Hepatocyte (in vitro differentiated cells): ENCODE data around the gene ABCC11. TPM values are rescaled to one million over a fixed set of nuclear protein-coding genes. Genes with fewer than 3 reads are reported as not detected.
"Not testable (repeated sequence)": the region's sequence is repeated elsewhere in the genome, so short reads cannot be mapped to it uniquely, and the experiment has no call there.

Source experiments
- DNase-seq: peaks from one replicate; pipeline ENCODE4 v3.0.0-alpha.2; 2016; ENCODE audit warnings: low spot score
- H2AFZ ChIP-seq: fragments of 200-600 bp; sonication (generic); 2 replicates; pipeline ENCODE4 v1.6.0; 2016; ENCODE audit warnings: antibody characterized with exemption, mild to moderate bottlenecking
- H3K27ac ChIP-seq: fragments of 200-600 bp; sonication (generic); 2 replicates; pipeline ENCODE4 v1.5.1; 2016; ENCODE audit warnings: mild to moderate bottlenecking
- H3K27me3 ChIP-seq: fragments of 200-600 bp; sonication (generic); 2 replicates; pipeline ENCODE4 v1.6.1; 2016
- H3K36me3 ChIP-seq: fragments of 200-600 bp; sonication (generic); replicated peaks from 2 replicates; pipeline ENCODE4 v1.5.1; 2016; ENCODE audit warnings: low read depth; ENCODE audit not compliant: insufficient read depth
- H3K4me1 ChIP-seq: fragments of 200-600 bp; sonication (generic); 2 replicates; pipeline ENCODE4 v1.5.1; 2016; ENCODE audit warnings: mild to moderate bottlenecking, moderate library complexity; ENCODE audit not compliant: insufficient read depth
- H3K4me2 ChIP-seq: fragments of 200-600 bp; sonication (generic); 2 replicates; pipeline ENCODE4 v1.6.0; 2016
- H3K4me3 ChIP-seq: fragments of 200-600 bp; sonication (generic); 2 replicates; pipeline ENCODE4 v1.5.1; 2016; ENCODE audit warnings: mild to moderate bottlenecking
- H3K79me2 ChIP-seq: fragments of 200-600 bp; sonication (generic); 2 replicates; pipeline ENCODE4 v1.6.0; 2017; ENCODE audit warnings: mild to moderate bottlenecking
- H3K9me2 ChIP-seq: fragments of 200-600 bp; sonication (generic); replicated peaks from 2 replicates; pipeline ENCODE4 v1.6.0; 2017; ENCODE audit warnings: mild to moderate bottlenecking; ENCODE audit not compliant: insufficient read depth
- H3K9me3 ChIP-seq: fragments of 200-600 bp; sonication (generic); 2 replicates; pipeline ENCODE4 v1.5.1; 2016; ENCODE audit warnings: low read depth, mild to moderate bottlenecking
- H4K20me1 ChIP-seq: fragments of 200-600 bp; sonication (generic); 2 replicates; pipeline ENCODE4 v1.6.0; 2016; ENCODE audit warnings: mild to moderate bottlenecking; ENCODE audit not compliant: insufficient read depth, poor library complexity, severe bottlenecking
- CTCF ChIP-seq: fragments of 200-600 bp; sonication (generic); IDR thresholded peaks from 2 replicates; pipeline ENCODE4 v1.5.1; 2016; ENCODE audit warnings: antibody characterized with exemption, mild to moderate bottlenecking; ENCODE audit not compliant: poor library complexity
- EZH2 ChIP-seq: fragments of 200-600 bp; sonication (generic); IDR thresholded peaks from 2 replicates; pipeline ENCODE4 v1.6.1; 2016; ENCODE audit warnings: antibody characterized with exemption, mild to moderate bottlenecking, borderline replicate concordance
- EZH2phosphoT487 ChIP-seq: fragments of 200-600 bp; sonication (generic); IDR thresholded peaks from one replicate; pipeline ENCODE4 v1.6.1; 2018; ENCODE audit warnings: antibody characterized with exemption, mild to moderate bottlenecking, low read depth, moderate library complexity; ENCODE audit not compliant: unreplicated experiment, severe bottlenecking
- WGBS: methylation state at CpG from one replicate; pipeline ENCODE4 v1.1.6; 2016; ENCODE audit warnings: low lambda C conversion rate; ENCODE audit errors: missing lambda C conversion rate; 5-methylcytosine and 5-hydroxymethylcytosine counted together
- polyA plus RNA-seq: library from polyadenylated mRNA; unstranded; fragments of >200 nt; fragmentation: Nextera tagmentation; extraction: Ambion mirVana; gene quantifications from 2 replicates; pipeline ENCODE4 v1.2.1, GENCODE V29; 2016
- total RNA-seq: library from RNA; depleted of rRNA; stranded (reverse); fragments of >200 nt; gene quantifications from 2 replicates; pipeline ENCODE4 v1.2.3, GENCODE V29; 2014

ABCC11 gene
- total and polyA plus RNA-seq, 2 experiments from 2014 or later: 0.50 to 2.0 TPM

GRCh38 chr16:48182979-48183537 is 64.3 kb downstream of the ABCC11 start:
- Histone ChIP-seq H3K4me1 (no peaks in the 10 kb centered on the region), H2AFZ (no peak overlapping the region), H3K27me3 (no peaks in the 10 kb centered on the region), H3K27ac (no peak overlapping the region), H3K79me2 (no peaks in the 10 kb centered on the region), H4K20me1 (no peaks in the 10 kb centered on the region), H3K36me3 (no peaks in the 10 kb centered on the region), H3K4me2 (no peak overlapping the region), H3K9me2 (no peaks in the 10 kb centered on the region), H3K9me3 (no peaks in the 10 kb centered on the region), H3K4me3 (no peak overlapping the region)
- whole genome bisulfite sequencing: 92% methylated on average over 8 of the region's 8 CpGs
- no peak for DNase-seq
- TF ChIP-seq EZH2: no peak
- TF ChIP-seq EZH2phosphoT487: no peak
- no peak for TF ChIP-seq CTCF

GRCh38 chr16:48181746-48182520 is 65.4 kb downstream of the ABCC11 start:
- not testable (repeated sequence) for H3K27me3 ChIP-seq, H2AFZ ChIP-seq, H3K9me2 ChIP-seq, H3K4me1 ChIP-seq, H3K4me2 ChIP-seq, H3K79me2 ChIP-seq, H3K9me3 ChIP-seq, H3K36me3 ChIP-seq, H3K27ac ChIP-seq, H4K20me1 ChIP-seq, H3K4me3 ChIP-seq, DNase-seq
- 85% methylated on average over 14 of the region's 14 CpGs for WGBS

GRCh38 chr16:48180868-48181480 is 66.4 kb downstream of the ABCC11 start:
- no peaks in the 10 kb centered on the region for H4K20me1 ChIP-seq
- H3K79me2 ChIP-seq: no peaks in the 10 kb centered on the region
- H3K9me3 ChIP-seq: no peaks in the 10 kb centered on the region
- H2AFZ ChIP-seq: no peak overlapping the region
- no peaks in the 10 kb centered on the region for H3K36me3 ChIP-seq
- 93% methylated on average over 9 of the region's 9 CpGs for WGBS
- no peak overlapping the region for H3K27ac ChIP-seq
- H3K9me2 ChIP-seq: no peaks in the 10 kb centered on the region
- H3K27me3 ChIP-seq: no peaks in the 10 kb centered on the region
- H3K4me1 ChIP-seq: no peaks in the 10 kb centered on the region
- no peak overlapping the region for H3K4me3 ChIP-seq
- TF ChIP-seq CTCF (no peak), EZH2phosphoT487 (no peak), EZH2 (no peak)
- DNase-seq: no peak
- no peak overlapping the region for H3K4me2 ChIP-seq
